Keratinocyte (primary cell): ENCODE results near the gene FOXL3. TPM values are rescaled to one million over a fixed set of nuclear protein-coding genes. Genes with fewer than 3 reads are reported as not detected.
"Not testable (repeated sequence)": the region's sequence is repeated elsewhere in the genome, so short reads cannot be mapped to it uniquely, and the experiment has no call there.

Source experiments
- DNase-seq: peaks from one replicate; pipeline ENCODE4 v3.0.0-alpha.2; 2011; ENCODE audit warnings: low read depth, missing footprints, low spot score
- FAIRE-seq: peaks from 2 replicates; lab custom pipeline; 2011; peaks lifted over from hg19 to GRCh38; lab: Jason Lieb, UNC
- H2AFZ ChIP-seq: 2 replicates; pipeline ENCODE4 v1.6.0; 2012; ENCODE audit warnings: low read length, control low read depth, inconsistent platforms; ENCODE audit not compliant: control insufficient read depth
- H3K27ac ChIP-seq: 2 replicates; pipeline ENCODE4 v1.5.1; 2011; ENCODE audit warnings: low read length; ENCODE audit not compliant: control insufficient read depth, insufficient read depth
- H3K27me3 ChIP-seq: 3 replicates; pipeline ENCODE4 v1.6.0; 2011; ENCODE audit warnings: low read length; ENCODE audit not compliant: control insufficient read depth, insufficient read depth; ENCODE audit errors: extremely low read depth
- H3K36me3 ChIP-seq, 2 experiments: 2 replicates in 1 of 2; 3 replicates in 1 of 2; pipeline ENCODE4 v1.5.1; 2011; ENCODE audit warnings: low read length in 2 of 2, mild to moderate bottlenecking in 1 of 2; ENCODE audit not compliant: control insufficient read depth in 2 of 2, insufficient read depth in 2 of 2; ENCODE audit errors: extremely low read depth in 1 of 2
- H3K4me1 ChIP-seq: 3 replicates; pipeline ENCODE4 v1.5.1; 2011; ENCODE audit warnings: low read length; ENCODE audit not compliant: control insufficient read depth, insufficient read depth; ENCODE audit errors: extremely low read depth
- H3K4me2 ChIP-seq: 3 replicates; pipeline ENCODE4 v1.6.0; 2011; ENCODE audit warnings: low read depth, low read length; ENCODE audit not compliant: control insufficient read depth, insufficient read depth; ENCODE audit errors: extremely low read depth
- H3K4me3 ChIP-seq, 3 experiments: fragments of 200-600 bp in 1 of 3; sonication (generic) in 1 of 3; 2 replicates in 2 of 3; 3 replicates in 1 of 3; pipeline ENCODE4 v1.5.1; 2011 to 2016; ENCODE audit warnings: low read length in 3 of 3, mild to moderate bottlenecking in 3 of 3, control low read depth in 2 of 3, inconsistent platforms in 1 of 3, low read depth in 1 of 3, mixed read lengths in 1 of 3, mixed run types in 1 of 3, moderate library complexity in 1 of 3; ENCODE audit not compliant: control insufficient read depth in 2 of 3, insufficient read depth in 2 of 3; ENCODE audit errors: extremely low read depth in 1 of 3
- H3K79me2 ChIP-seq: 2 replicates; pipeline ENCODE4 v1.6.0; 2012; ENCODE audit warnings: low read length; ENCODE audit not compliant: control insufficient read depth, insufficient read depth
- H3K9ac ChIP-seq: 3 replicates; pipeline ENCODE4 v1.6.0; 2011; ENCODE audit warnings: low read length; ENCODE audit not compliant: control insufficient read depth, insufficient read depth; ENCODE audit errors: extremely low read depth
- H3K9me1 ChIP-seq: 3 replicates; pipeline ENCODE4 v1.6.0; 2011; ENCODE audit warnings: low read length; ENCODE audit not compliant: control insufficient read depth, insufficient read depth; ENCODE audit errors: extremely low read depth
- H3K9me3 ChIP-seq: 2 replicates; pipeline ENCODE4 v1.5.1; 2012; ENCODE audit warnings: low read depth, low read length; ENCODE audit not compliant: control insufficient read depth
- H4K20me1 ChIP-seq: 3 replicates; pipeline ENCODE4 v1.6.0; 2011; ENCODE audit warnings: low read length; ENCODE audit not compliant: control insufficient read depth, insufficient read depth; ENCODE audit errors: extremely low read depth
- CTCF ChIP-seq, 3 experiments: IDR thresholded peaks in 1 of 3; conservative IDR thresholded peaks in 1 of 3; optimal IDR thresholded peaks in 1 of 3; 2 replicates in 2 of 3; 3 replicates in 1 of 3; pipeline versions ENCODE3 to v1.5.1; 2011; ENCODE audit warnings: low read length in 3 of 3, mild to moderate bottlenecking in 3 of 3, moderate library complexity in 2 of 3, control low read depth in 1 of 3, inconsistent platforms in 1 of 3; ENCODE audit not compliant: insufficient read depth in 2 of 3; ENCODE audit errors: extremely low read depth in 1 of 3
- EZH2 ChIP-seq: IDR thresholded peaks from one replicate; pipeline ENCODE4 v1.6.1; 2012; ENCODE audit warnings: inconsistent platforms, mild to moderate bottlenecking, low read length, moderate library complexity
- dilution Hi-C: fragments of 300-500 bp; cut with MboI; formaldehyde crosslinking; loops from one replicate; pipeline ENCODE4 v1.7.0; 2020; ENCODE audit warnings: low sequenced_read_pairs; ENCODE audit not compliant: extremely low pct_ligation_motif_present
- polyA plus RNA-seq, 5 experiments: library from polyadenylated mRNA; depleted of rRNA in 3 of 5; stranded (reverse) in 3 of 5; stranded (forward) in 1 of 5; unstranded in 1 of 5; fragments of >200 nt; gene quantifications; 1 replicate in 1 of 5; 2 replicates in 3 of 5; 3 replicates in 1 of 5; pipeline versions ENCODE4 v1.2.1 to v1.2.3, GENCODE V29; 2011 to 2012; ENCODE audit warnings: missing spikeins in 2 of 5, low read depth in 1 of 5, low replicate concordance in 1 of 5

FOXL3 gene
- polyA plus RNA-seq, 1 donor (not counting 4 experiments of a cell fraction or from before 2014, with no cell fraction given), result not detected

- Histone ChIP-seq H3K4me3 (no peak overlapping the region), H3K27me3 (peaks cover 26% of the 10 kb centered on the region), H3K36me3 (no peaks in the 10 kb centered on the region), H3K4me2 (no peak overlapping the region), H4K20me1 (no peaks in the 10 kb centered on the region), H3K79me2 (no peaks in the 10 kb centered on the region), H2AFZ (no peak overlapping the region), H3K9me1 (no peaks in the 10 kb centered on the region), H3K4me1 (peaks cover 5% of the 10 kb centered on the region), H3K27ac (no peak overlapping the region), H3K9ac (no peak overlapping the region), H3K9me3 (peaks cover 6% of the 10 kb centered on the region)
- TF ChIP-seq CTCF (optimal IDR thresholded peaks at IDR 0.05 in 1 of 3, IDR thresholded peaks at IDR 0.05 in 1 of 3, conservative IDR thresholded peaks at IDR 0.05 in 1 of 3; ENCODE audit: extremely low read depth in 1 of 3, insufficient read depth in 2 of 3, low read length in 3 of 3) (no peak), EZH2 (no peak)
- FAIRE-seq, result no peak
- DNase-seq, result no peak
- dilution Hi-C loops, result loop anchor here (10.0 kb wide), 1 partner anchor 149 kb away; no protein-coding TSS in a partner anchor
These were observed 45.6 kb downstream of the FOXL3 start for GRCh38 chr7:335358-336148.

- not testable (repeated sequence) for H3K9me3 ChIP-seq, H2AFZ ChIP-seq, H3K79me2 ChIP-seq, H3K36me3 ChIP-seq, FAIRE-seq, H3K4me2 ChIP-seq, H3K9ac ChIP-seq, H3K4me1 ChIP-seq, DNase-seq, H3K4me3 ChIP-seq, H3K27ac ChIP-seq, H4K20me1 ChIP-seq, H3K9me1 ChIP-seq
- dilution Hi-C loops, result loop anchor here (10.0 kb wide), 1 partner anchor 149 kb away; no protein-coding TSS in a partner anchor
- H3K27me3 ChIP-seq, result peaks cover 32% of the 10 kb centered on the region
These were observed 46.2 kb downstream of the FOXL3 start for GRCh38 chr7:336149-336533.
